HL-60 (cell line): ENCODE measurements around the gene TJP2.

ENCODE experiments used
- DNase-seq, 2 experiments: peaks; one replicate each; pipeline ENCODE4 v3.0.0-alpha.2; 2010 to 2020; ENCODE audit warnings: low read depth in 1 of 2, low spot score in 1 of 2
- H3K27ac ChIP-seq: fragments of 250-450 bp; sonication (Bioruptor Pico); replicated peaks from 2 replicates; pipeline ENCODE4 v1.5.1; 2020; ENCODE audit warnings: mild to moderate bottlenecking, moderate library complexity
- H3K27me3 ChIP-seq: fragments of 250-450 bp; sonication (Bioruptor Pico); 2 replicates; pipeline ENCODE4 v1.5.1; 2021; ENCODE audit warnings: mild to moderate bottlenecking, moderate library complexity; ENCODE audit not compliant: insufficient read depth, poor library complexity, severe bottlenecking
- H3K4me3 ChIP-seq: replicated peaks from 2 replicates; pipeline ENCODE4 v1.5.1; 2011; ENCODE audit warnings: mild to moderate bottlenecking, control low read depth, low read length; ENCODE audit not compliant: insufficient read depth
- CTCF ChIP-seq: IDR thresholded peaks from one replicate; pipeline ENCODE4 v1.5.1; 2011; ENCODE audit warnings: low read length, control low read depth, inconsistent platforms; ENCODE audit not compliant: insufficient read depth
- GABPA ChIP-seq: IDR thresholded peaks from 2 replicates; pipeline ENCODE4 v1.6.1; 2012; ENCODE audit warnings: low read depth
- POLR2AphosphoS5 ChIP-seq: IDR thresholded peaks from 2 replicates; pipeline ENCODE4 v1.6.1; 2012; ENCODE audit warnings: low read depth
- SPI1 ChIP-seq: IDR thresholded peaks from 2 replicates; pipeline ENCODE4 v1.6.1; 2012; ENCODE audit warnings: low read depth, mild to moderate bottlenecking, borderline replicate concordance
- TF ChIP-seq, protein P1 (sequence below): IDR thresholded peaks from 2 replicates; pipeline ENCODE4 v1.6.1; 2012; ENCODE audit warnings: low read depth; ENCODE audit not compliant: insufficient replicate concordance

Gene TJP2

DNA sequence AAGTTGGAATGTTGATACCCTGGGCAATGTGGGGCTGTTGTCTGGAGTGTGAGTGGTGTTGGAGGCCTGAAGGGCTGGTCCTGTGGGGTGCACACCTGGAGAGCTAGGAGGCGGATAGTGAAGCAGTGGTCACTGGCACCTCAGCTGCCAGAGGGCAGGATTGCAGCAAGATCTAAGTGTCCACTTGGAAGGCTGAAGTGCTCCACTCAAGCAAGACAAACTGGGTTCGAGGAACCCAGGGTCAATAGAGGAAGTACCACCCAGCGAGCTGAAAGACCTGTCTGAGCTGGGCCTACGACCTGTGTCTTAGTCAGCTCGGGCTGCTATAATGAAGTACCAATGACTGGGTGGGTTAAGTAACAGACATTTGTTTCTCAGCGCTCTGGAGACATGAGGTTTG, 39.7 kb upstream of the TJP2 start:
- TF ChIP-seq, protein P1, sequence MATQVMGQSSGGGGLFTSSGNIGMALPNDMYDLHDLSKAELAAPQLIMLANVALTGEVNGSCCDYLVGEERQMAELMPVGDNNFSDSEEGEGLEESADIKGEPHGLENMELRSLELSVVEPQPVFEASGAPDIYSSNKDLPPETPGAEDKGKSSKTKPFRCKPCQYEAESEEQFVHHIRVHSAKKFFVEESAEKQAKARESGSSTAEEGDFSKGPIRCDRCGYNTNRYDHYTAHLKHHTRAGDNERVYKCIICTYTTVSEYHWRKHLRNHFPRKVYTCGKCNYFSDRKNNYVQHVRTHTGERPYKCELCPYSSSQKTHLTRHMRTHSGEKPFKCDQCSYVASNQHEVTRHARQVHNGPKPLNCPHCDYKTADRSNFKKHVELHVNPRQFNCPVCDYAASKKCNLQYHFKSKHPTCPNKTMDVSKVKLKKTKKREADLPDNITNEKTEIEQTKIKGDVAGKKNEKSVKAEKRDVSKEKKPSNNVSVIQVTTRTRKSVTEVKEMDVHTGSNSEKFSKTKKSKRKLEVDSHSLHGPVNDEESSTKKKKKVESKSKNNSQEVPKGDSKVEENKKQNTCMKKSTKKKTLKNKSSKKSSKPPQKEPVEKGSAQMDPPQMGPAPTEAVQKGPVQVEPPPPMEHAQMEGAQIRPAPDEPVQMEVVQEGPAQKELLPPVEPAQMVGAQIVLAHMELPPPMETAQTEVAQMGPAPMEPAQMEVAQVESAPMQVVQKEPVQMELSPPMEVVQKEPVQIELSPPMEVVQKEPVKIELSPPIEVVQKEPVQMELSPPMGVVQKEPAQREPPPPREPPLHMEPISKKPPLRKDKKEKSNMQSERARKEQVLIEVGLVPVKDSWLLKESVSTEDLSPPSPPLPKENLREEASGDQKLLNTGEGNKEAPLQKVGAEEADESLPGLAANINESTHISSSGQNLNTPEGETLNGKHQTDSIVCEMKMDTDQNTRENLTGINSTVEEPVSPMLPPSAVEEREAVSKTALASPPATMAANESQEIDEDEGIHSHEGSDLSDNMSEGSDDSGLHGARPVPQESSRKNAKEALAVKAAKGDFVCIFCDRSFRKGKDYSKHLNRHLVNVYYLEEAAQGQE, result no peak
- TF ChIP-seq POLR2AphosphoS5 (no peak), SPI1 (no peak), GABPA (no peak), CTCF (no peak)
- DNase-seq, result no peak
- H3K4me3 ChIP-seq, result no peak overlapping the region
- H3K27me3 ChIP-seq, result no peaks in the 10 kb centered on the region
- no peak overlapping the region for H3K27ac ChIP-seq

DNA sequence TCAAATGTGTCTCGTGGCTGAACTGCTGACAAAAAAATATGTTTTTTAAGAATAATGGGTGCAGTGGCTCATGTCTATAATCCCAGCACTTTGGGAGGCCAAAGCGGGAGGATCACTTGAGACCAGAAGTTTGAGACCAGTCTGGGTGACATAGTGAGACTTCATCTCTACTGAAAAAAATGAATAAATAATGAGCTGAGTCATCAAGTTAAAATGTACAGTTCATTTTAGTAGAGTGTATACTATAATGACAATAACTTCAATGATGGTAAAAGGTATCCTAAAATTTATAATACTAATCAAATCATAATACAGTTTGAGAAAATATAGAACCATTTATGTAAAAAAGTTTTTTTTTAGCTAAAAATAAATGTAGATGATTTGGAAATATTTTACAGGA, 37.9 kb upstream of the TJP2 start:
- DNase-seq, result no peak
- Histone ChIP-seq H3K4me3 (no peak overlapping the region), H3K27ac (no peak overlapping the region), H3K27me3 (no peaks in the 10 kb centered on the region)
- TF ChIP-seq CTCF, result no peak

GRCh38 chr9:69136779-69137178, 37.3 kb upstream of the TJP2 start:
- DNase-seq, result no peak
- no peak overlapping the region for H3K27ac ChIP-seq
- TF ChIP-seq, protein P1, result no peak
- TF ChIP-seq CTCF (no peak), POLR2AphosphoS5 (no peak), SPI1 (no peak), GABPA (no peak)

DNA sequence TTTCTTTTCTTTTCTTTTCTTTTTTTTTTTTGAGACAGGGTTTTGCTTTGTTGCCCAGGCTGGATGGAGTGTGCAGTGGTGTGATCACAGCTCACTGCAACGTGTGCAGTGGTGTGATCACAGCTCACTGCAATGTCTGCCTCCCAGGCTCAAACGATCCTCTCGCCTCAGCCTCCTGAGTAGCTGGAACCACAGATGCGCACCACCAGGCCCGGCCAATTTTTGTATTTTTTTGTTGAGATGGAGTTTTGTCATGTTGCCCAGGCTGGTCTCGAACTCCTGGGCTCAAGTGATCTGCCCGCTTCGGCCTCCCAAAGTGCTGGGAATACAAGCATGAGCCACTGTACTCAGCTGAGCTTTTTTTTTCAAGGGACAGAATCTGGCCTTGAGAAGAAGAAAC, 36.8 kb upstream of the TJP2 start:
- DNase-seq, result no peak
- Histone ChIP-seq H3K27me3 (no peaks in the 10 kb centered on the region), H3K4me3 (no peak overlapping the region), H3K27ac (no peak overlapping the region)
- TF ChIP-seq POLR2AphosphoS5 (no peak), CTCF (no peak), GABPA (no peak), SPI1 (no peak)
- TF ChIP-seq, protein P1, result no peak

More at GRCh38 chr9:69136779-69137178, 37.3 kb upstream of the TJP2 start:
- no peaks in the 10 kb centered on the region for H3K27me3 ChIP-seq
- H3K4me3 ChIP-seq, result no peak overlapping the region
